GM19193 (cell line): ENCODE measurements around the gene DHRS1.

Experiments
- POLR2A ChIP-seq: IDR thresholded peaks from 4 replicates; pipeline ENCODE4 v1.6.1; 2011; ENCODE audit not compliant: insufficient read depth, insufficient read length; ENCODE audit errors: extremely low read depth

DHRS1 gene

DNA sequence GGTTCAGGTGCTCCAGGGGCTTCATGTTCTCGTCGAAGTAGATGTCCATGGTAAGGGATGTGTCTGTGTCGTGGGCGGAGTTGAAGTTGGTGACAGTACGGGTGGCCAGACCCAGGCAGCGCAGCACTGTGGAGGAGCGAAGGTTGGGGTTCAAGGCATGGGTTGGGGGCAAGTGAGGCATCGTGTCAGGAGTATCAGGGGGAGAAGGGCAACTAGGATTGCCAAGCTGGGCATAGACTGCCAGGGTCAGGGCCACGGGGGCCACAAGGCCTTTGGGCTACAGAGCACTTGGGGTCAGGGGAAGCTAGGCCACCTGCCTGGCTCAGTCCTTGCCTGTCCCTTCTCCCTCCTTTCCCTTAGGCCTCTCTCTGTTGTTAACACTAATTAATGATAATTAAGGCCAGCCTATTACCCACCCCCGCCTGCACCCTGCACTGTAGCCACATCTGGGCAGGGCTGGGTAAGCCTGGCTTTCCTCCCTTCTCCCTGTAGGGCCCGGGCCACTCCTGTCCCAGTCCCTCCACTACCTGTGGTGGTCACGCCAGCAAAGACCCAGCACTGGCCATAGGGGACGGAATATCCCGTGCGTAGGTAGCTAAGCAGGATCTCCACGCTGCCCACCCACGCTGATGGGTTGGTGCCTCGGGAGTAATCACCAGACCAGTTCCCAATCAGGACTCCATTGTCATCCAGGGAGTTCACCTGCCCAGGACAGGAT lies 40.9 kb downstream of the DHRS1 start:
- no peak for TF ChIP-seq POLR2A

DNA sequence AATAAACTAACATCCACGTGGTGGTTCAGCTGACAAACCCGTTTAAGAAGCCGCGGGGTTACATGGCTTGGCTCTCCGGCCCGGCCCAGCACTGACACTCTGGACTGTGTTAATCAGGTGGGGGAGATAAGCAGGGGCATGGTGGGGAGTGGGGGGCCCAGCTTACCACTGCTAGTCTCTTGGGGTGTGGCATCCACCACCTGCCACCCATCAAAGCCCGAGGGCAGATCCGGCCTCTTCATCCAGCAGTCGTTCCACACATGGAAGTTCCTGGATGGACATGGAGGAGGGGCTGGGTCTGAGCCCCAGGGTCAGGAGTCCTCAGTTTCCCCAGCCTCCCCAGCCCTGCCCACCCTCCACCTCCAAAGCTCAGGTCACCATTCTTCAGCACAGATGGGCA lies 41.5 kb downstream of the DHRS1 start:
- TF ChIP-seq POLR2A: no peak

- no peak for TF ChIP-seq POLR2A
Observed at GRCh38 chr14:24256960-24257359, 42.6 kb downstream of the DHRS1 start.

GRCh38 chr14:24255931-24256711 lies 43.5 kb downstream of the DHRS1 start:
- TF ChIP-seq POLR2A: no peak

- no peak for TF ChIP-seq POLR2A
Observed at GRCh38 chr14:24255438-24255837, 44.1 kb downstream of the DHRS1 start.

DNA sequence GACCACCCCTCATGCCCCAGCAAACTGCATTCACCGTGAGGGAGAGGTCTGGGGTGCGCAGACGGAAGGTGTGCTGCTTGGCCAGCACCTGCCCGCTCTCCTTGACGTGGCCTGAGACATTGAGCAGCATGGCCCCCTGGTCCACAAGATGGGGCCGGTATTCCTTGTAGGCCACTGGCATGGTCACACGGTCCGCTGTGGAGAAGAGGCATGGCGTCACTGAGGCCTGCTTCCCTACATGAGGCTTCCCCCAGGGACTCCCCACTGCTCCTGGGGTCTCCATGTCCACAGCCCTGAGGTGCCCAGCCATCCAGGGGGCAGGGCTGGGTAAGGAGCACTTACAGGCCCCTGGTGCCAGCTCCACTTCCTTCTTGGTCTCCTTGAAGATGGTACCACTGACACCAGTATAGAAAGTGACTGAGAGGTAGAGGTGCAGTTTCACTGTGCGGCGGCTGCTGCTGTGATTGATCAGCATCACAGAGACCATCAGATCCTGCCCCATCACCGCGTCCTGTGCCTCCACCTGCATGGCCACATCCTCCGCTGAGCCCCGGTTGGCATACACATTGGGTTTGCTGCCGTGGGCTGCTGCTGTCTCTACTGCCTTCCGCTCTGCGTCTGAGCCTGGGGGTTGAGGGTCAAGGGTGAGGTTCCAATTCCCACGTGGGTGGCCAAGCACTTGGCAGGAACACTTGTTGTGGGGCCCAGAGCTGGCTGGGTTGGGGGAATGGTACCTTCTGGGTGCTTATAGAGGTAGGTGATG lies 44.8 kb downstream of the DHRS1 start:
- TF ChIP-seq POLR2A: no peak

GRCh38 chr14:24253936-24254335 lies 45.6 kb downstream of the DHRS1 start:
- no peak for TF ChIP-seq POLR2A

- TF ChIP-seq POLR2A: no peak
Observed at GRCh38 chr14:24252289-24253124, 47.1 kb downstream of the DHRS1 start.

DNA sequence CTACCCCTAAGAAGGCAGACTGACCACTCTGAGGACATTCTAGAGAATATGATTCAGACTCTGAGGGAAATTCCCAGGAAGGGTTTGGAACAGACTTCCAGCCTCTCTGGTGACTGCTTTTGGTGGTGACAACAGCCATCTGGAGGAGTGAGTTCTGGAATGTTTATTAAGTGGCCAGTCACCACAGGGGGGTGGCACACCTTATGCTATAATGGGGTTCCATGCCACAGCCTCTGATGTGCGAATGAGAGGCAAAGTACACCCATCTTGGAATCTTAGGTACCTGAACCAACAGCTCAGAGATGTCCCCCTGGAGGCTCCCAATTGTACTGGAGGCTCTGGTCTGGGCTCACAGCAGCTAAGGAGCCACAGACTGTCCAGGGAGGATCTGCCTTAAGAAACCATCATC lies 47.7 kb downstream of the DHRS1 start:
- TF ChIP-seq POLR2A: no peak

DNA sequence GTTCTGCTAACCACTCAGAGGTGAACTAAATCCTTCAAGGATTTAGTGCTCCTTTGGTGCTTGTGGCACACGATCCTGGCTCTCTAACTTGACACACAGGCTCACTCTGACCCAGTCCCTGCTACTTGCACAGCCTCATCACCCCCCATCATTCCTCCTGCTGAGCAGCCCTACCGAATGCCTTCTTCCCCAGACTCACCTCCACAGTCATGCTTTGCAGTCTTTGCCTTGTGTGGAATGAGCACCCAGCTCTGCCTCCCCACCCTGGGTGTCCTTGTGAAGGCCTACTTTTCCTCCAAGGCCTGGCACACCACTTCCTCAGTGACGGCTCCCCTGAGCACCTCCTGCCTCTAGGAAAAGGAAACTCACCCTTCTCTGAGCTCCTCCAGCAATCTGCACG lies 49.2 kb downstream of the DHRS1 start:
- TF ChIP-seq POLR2A: no peak

- no peak for TF ChIP-seq POLR2A
Observed at GRCh38 chr14:24249230-24250021, 50.2 kb downstream of the DHRS1 start.

GRCh38 chr14:24247422-24247821 lies 52.2 kb downstream of the DHRS1 start:
- no peak for TF ChIP-seq POLR2A

DNA sequence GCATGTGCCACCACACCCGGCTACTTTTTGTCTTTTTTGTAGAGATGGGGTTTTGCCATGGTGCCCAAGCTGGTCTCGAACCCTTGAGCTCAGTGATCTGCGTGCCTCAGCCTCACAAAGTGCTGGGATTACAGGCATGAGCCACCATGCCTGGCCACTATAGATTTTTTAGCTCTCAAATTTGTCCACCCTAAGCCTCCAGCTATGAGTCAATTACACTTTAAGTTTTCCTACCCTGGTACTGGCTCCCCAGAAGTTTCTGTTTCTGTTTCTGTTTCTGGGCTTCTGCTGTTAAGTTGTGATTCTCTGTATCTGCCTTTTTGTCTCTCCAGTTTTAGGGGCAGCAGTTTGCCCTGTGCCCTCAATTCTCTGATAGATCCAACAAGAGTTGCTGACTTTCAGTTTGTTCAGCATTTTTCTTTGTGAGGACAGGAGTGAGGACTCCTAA lies 52.8 kb downstream of the DHRS1 start:
- TF ChIP-seq POLR2A: no peak

DNA sequence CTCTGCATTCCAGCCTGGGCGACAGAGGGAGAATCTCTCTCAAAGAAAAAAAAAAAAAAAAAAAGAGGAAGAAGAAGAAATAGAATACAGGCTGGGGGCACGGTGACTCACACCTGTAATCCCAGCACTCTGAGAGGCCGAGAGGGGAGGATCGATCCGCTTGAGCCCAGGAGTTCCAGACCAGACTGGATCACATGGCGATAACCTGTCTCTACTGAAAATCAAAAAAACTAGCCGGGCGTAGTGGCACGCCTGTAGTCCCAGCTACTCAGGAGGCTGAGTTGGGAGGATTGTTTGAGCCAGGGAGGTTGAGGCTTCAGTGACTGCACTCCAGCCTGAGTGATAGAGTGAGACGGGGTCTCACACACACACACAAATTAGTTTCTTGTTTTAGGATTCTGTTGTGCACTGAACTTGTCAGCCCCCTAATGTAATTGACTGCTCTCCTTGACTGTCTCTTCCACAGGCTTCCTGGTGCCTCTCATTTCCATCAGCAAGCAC lies 56.2 kb downstream of the DHRS1 start:
- no peak for TF ChIP-seq POLR2A
